ENCODE results near the gene ATG9B.

- TF ChIP-seq CTCF (tag by site-specific recombination; IDR thresholded peaks at IDR 0.05) (no peak), ZBTB8A (tag by site-specific recombination; IDR thresholded peaks at IDR 0.05) (no peak), ZNF311 (tag by site-specific recombination; IDR thresholded peaks at IDR 0.05; ENCODE audit: borderline replicate concordance) (no peak), TSHZ1 (tag by site-specific recombination; IDR thresholded peaks at IDR 0.05; ENCODE audit: borderline replicate concordance) (no peak), ZNF610 (tag by site-specific recombination; IDR thresholded peaks at IDR 0.05; ENCODE audit: borderline replicate concordance) (no peak)
Measured at GRCh38 chr7:151005566-151005965, 18.7 kb downstream of the ATG9B start.

All from HEK293 (cell line).